ENCODE measurements around the gene COPZ2. TPM values are rescaled to one million over a fixed set of nuclear protein-coding genes. Genes with fewer than 3 reads are reported as not detected.
"Not testable (repeated sequence)": the region's sequence is repeated elsewhere in the genome, so short reads cannot be mapped to it uniquely, and the experiment has no call there.

COPZ2 gene
- total RNA-seq, 1 experiment from 2014 or later: 15.4 TPM

GRCh38 chr17:48031966-48032365, 5.6 kb downstream of the COPZ2 start:
- DNase-seq (ENCODE audit: low read depth): no peak

- no peak for DNase-seq (ENCODE audit: low read depth)
Observed at GRCh38 chr17:48030531-48030930, 7.1 kb downstream of the COPZ2 start.

- DNase-seq (ENCODE audit: low read depth): no peak
Observed at GRCh38 chr17:48028736-48029135, 8.9 kb downstream of the COPZ2 start.

- no peak for DNase-seq (ENCODE audit: low read depth)
Observed at GRCh38 chr17:48027322-48027981, 10.1 kb downstream of the COPZ2 start.

- peak; percentile 89 for DNase-seq (ENCODE audit: low read depth)
Observed at GRCh38 chr17:48026502-48027321, 10.9 kb downstream of the COPZ2 start.

- peak; percentile 40 for DNase-seq (ENCODE audit: low read depth)
Observed at GRCh38 chr17:48025904-48026501, 11.6 kb downstream of the COPZ2 start.

- DNase-seq (ENCODE audit: low read depth): peak; percentile 92
Observed at GRCh38 chr17:48025040-48025903, 12.3 kb downstream of the COPZ2 start.

GRCh38 chr17:48024149-48025039, 13.2 kb downstream of the COPZ2 start:
- peak; percentile 76 for DNase-seq (ENCODE audit: low read depth)

GRCh38 chr17:48023400-48024148, 14.0 kb downstream of the COPZ2 start:
- DNase-seq (ENCODE audit: low read depth): peak; percentile 87

GRCh38 chr17:48022901-48023300, 14.7 kb downstream of the COPZ2 start:
- DNase-seq (ENCODE audit: low read depth): no peak

GRCh38 chr17:48021934-48022333, 15.7 kb downstream of the COPZ2 start:
- DNase-seq (ENCODE audit: low read depth): no peak

GRCh38 chr17:48017817-48018158, 19.8 kb downstream of the COPZ2 start:
- not testable (repeated sequence) for DNase-seq (ENCODE audit: low read depth)

GRCh38 chr17:48016112-48016511, 21.5 kb downstream of the COPZ2 start:
- peak; percentile 81 for DNase-seq (ENCODE audit: low read depth)

GRCh38 chr17:48014595-48015111, 22.9 kb downstream of the COPZ2 start:
- no peak for DNase-seq (ENCODE audit: low read depth)

- no peak for DNase-seq (ENCODE audit: low read depth)
Observed at GRCh38 chr17:48013876-48014594, 23.6 kb downstream of the COPZ2 start.

- DNase-seq (ENCODE audit: low read depth): no peak
Observed at GRCh38 chr17:48012654-48013053, 24.9 kb downstream of the COPZ2 start.

GRCh38 chr17:48012151-48012520, 25.5 kb downstream of the COPZ2 start:
- DNase-seq (ENCODE audit: low read depth): no peak

- DNase-seq (ENCODE audit: low read depth): no peak
Observed at GRCh38 chr17:48011405-48012150, 26.0 kb downstream of the COPZ2 start.

All from HT1080 (cell line).